IPS-20b (cell line): Measurements from ENCODE around the gene MIF.
"Not testable (repeated sequence)": the region's sequence is repeated elsewhere in the genome, so short reads cannot be mapped to it uniquely, and the experiment has no call there.

Source experiments
- H3K27ac ChIP-seq: one replicate; pipeline ENCODE4 v1.5.1; 2013; ENCODE audit warnings: low read length
- H3K27me3 ChIP-seq: 2 replicates; pipeline ENCODE4 v1.6.1; 2013; ENCODE audit warnings: mild to moderate bottlenecking, low read length, inconsistent platforms; ENCODE audit not compliant: insufficient read depth
- H3K36me3 ChIP-seq: 2 replicates; pipeline ENCODE4 v1.6.1; 2013; ENCODE audit warnings: low read depth, mild to moderate bottlenecking, inconsistent platforms, low read length, moderate library complexity; ENCODE audit not compliant: insufficient read depth
- H3K4me1 ChIP-seq: 2 replicates; pipeline ENCODE4 v1.6.1; 2013; ENCODE audit warnings: mild to moderate bottlenecking, control low read depth, inconsistent platforms, low read length, moderate library complexity; ENCODE audit not compliant: insufficient read depth
- H3K4me3 ChIP-seq: 2 replicates; pipeline ENCODE4 v1.5.1; 2013; ENCODE audit warnings: mild to moderate bottlenecking, low read length, inconsistent platforms
- H3K9ac ChIP-seq: 2 replicates; pipeline ENCODE4 v1.6.1; 2013; ENCODE audit warnings: low read depth, mild to moderate bottlenecking, inconsistent platforms, low read length, moderate library complexity
- H3K9me3 ChIP-seq: 2 replicates; pipeline ENCODE4 v1.6.1; 2013; ENCODE audit warnings: mild to moderate bottlenecking, low read depth, low read length, inconsistent platforms; ENCODE audit not compliant: insufficient read depth

Gene MIF

GRCh38 chr22:23921586-23922201 is 27.5 kb downstream of the MIF start:
- not testable (repeated sequence) for H3K4me3 ChIP-seq, H3K9ac ChIP-seq, H3K27ac ChIP-seq, H3K27me3 ChIP-seq, H3K4me1 ChIP-seq
- Histone ChIP-seq H3K9me3 (peaks cover 12% of the 10 kb centered on the region), H3K36me3 (peaks cover 31% of the 10 kb centered on the region)

DNA sequence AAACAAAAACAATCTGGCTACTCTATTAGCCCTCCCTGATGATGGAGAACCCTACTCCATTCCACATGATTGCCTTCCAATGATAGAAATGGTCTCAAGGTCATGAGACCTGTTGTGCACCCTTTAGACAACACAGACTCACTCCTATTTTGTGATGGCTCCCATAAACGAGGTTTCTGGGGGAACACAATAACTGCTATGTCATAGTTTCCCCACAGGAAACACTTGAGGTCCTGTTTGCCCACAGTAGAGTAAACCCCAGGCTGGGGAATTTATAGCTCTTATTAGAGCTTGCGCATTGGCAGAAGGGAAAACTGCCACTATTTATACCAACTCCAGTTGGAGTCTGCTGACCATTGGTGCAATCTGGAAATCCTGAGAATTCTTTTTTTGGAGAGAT is 28.7 kb downstream of the MIF start:
- H3K9me3 ChIP-seq = peaks cover 12% of the 10 kb centered on the region
- H3K27ac ChIP-seq = no peak overlapping the region
- H3K9ac ChIP-seq = no peak overlapping the region
- no peaks in the 10 kb centered on the region for H3K4me1 ChIP-seq
- H3K36me3 ChIP-seq = peaks cover 31% of the 10 kb centered on the region
- no peaks in the 10 kb centered on the region for H3K27me3 ChIP-seq
- H3K4me3 ChIP-seq = no peak overlapping the region

DNA sequence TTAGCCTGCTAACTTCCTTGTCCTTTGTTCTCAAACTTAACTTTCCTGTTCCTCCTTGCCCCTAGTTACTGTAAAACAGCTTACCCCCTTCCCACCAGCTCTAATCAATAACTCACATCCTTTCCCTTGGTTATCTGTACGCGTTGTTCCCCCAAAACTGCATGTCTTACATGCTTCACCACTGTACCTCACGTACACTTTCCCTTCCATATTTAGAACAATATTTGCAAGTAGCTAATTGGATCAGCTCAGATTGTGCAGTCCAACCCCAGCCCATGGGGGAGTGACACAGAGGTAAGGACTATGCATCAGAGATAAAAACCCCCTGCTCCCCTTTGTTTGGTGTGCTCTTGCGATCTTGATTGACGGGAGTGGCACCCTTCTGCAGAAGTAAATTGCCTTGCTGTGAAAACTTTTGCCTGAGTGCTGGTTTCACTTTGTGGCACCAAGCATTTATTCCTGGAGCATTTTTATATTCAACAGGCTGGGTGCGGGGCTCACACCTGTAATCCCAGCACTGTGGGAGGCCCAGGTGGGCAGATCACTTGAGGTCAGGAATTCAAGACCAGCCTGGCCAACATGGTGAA is 30.9 kb downstream of the MIF start:
- H3K9ac ChIP-seq = no peak overlapping the region
- H3K4me3 ChIP-seq = no peak overlapping the region
- peaks cover 38% of the 10 kb centered on the region for H3K36me3 ChIP-seq

GRCh38 chr22:23926561-23926960 is 32.4 kb downstream of the MIF start:
- Histone ChIP-seq H3K4me1 (no peaks in the 10 kb centered on the region), H3K27ac (no peak overlapping the region), H3K27me3 (no peaks in the 10 kb centered on the region), H3K9me3 (peaks cover 20% of the 10 kb centered on the region), H3K36me3 (peaks cover 34% of the 10 kb centered on the region), H3K9ac (no peak overlapping the region), H3K4me3 (no peak overlapping the region)

More for the DNA sequence above, 30.9 kb downstream of the MIF start:
- Histone ChIP-seq H3K27ac (no peak overlapping the region), H3K4me1 (no peaks in the 10 kb centered on the region), H3K27me3 (no peaks in the 10 kb centered on the region), H3K9me3 (peaks cover 12% of the 10 kb centered on the region)

GRCh38 chr22:23938328-23939016 is 44.3 kb downstream of the MIF start:
- no peaks in the 10 kb centered on the region for H3K9me3 ChIP-seq
- H3K27me3 ChIP-seq = no peaks in the 10 kb centered on the region
- no peaks in the 10 kb centered on the region for H3K4me1 ChIP-seq
- H3K36me3 ChIP-seq = no peaks in the 10 kb centered on the region
- no peak overlapping the region for H3K4me3 ChIP-seq
- H3K9ac ChIP-seq = no peak overlapping the region
- H3K27ac ChIP-seq = no peak overlapping the region

GRCh38 chr22:23939017-23939357 is 44.8 kb downstream of the MIF start:
- no peaks in the 10 kb centered on the region for H3K4me1 ChIP-seq
- no peak overlapping the region for H3K4me3 ChIP-seq
- H3K9ac ChIP-seq = no peak overlapping the region
- no peaks in the 10 kb centered on the region for H3K27me3 ChIP-seq
- H3K36me3 ChIP-seq = no peaks in the 10 kb centered on the region
- no peaks in the 10 kb centered on the region for H3K9me3 ChIP-seq
- no peak overlapping the region for H3K27ac ChIP-seq

- H3K9me3 ChIP-seq, H3K27me3 ChIP-seq, H3K36me3 ChIP-seq, H3K4me3 ChIP-seq, H3K9ac ChIP-seq, H3K4me1 ChIP-seq, H3K27ac ChIP-seq: not testable (repeated sequence)
These were observed 46.0 kb downstream of the MIF start for GRCh38 chr22:23940166-23940565.
